Measurements from ENCODE around the gene NCAM1. TPM values are rescaled to one million over a fixed set of nuclear protein-coding genes. Genes with fewer than 3 reads are reported as not detected.

Gene NCAM1
- total and polyA plus RNA-seq, 2 donors from 2014 or later: 1.7 to 3.0 TPM

GRCh38 chr11:113162592-113162962 is 201.4 kb downstream of the NCAM1 start:
- H3K27me3 ChIP-seq (ENCODE audit: control insufficient read depth, insufficient read depth, low read length): no peaks in the 10 kb centered on the region
- H3K4me3 ChIP-seq (ENCODE audit: low read length in 3 of 3): no peak overlapping the region
- H3K27ac ChIP-seq (ENCODE audit: low read depth in 2 of 2, low read length in 2 of 2): no peak overlapping the region
- FAIRE-seq (no peak), DNase-seq (peak in 2 of 5 donors; percentile 15 to 45)
- intact Hi-C loops (cut with DNase I): no loop called here
- H3K4me1 ChIP-seq (ENCODE audit: control insufficient read depth in 2 of 3, insufficient read depth in 2 of 3, low read depth in 1 of 3, low read length in 3 of 3): no peaks in the 10 kb centered on the region
- no peak overlapping the region for H3K9ac ChIP-seq (ENCODE audit: low read length in 3 of 3)
- no peak for TF ChIP-seq CTCF (IDR thresholded peaks at IDR 0.05; ENCODE audit: borderline replicate concordance, extremely low read depth, insufficient read depth)
- H3K9me3 ChIP-seq (ENCODE audit: control insufficient read depth in 2 of 3, insufficient read depth in 1 of 3, low read length in 3 of 3): no peaks in the 10 kb centered on the region
- no peaks in the 10 kb centered on the region for H3K36me3 ChIP-seq (ENCODE audit: control insufficient read depth in 2 of 3, insufficient read depth in 3 of 3, low read length in 3 of 3)

DNA sequence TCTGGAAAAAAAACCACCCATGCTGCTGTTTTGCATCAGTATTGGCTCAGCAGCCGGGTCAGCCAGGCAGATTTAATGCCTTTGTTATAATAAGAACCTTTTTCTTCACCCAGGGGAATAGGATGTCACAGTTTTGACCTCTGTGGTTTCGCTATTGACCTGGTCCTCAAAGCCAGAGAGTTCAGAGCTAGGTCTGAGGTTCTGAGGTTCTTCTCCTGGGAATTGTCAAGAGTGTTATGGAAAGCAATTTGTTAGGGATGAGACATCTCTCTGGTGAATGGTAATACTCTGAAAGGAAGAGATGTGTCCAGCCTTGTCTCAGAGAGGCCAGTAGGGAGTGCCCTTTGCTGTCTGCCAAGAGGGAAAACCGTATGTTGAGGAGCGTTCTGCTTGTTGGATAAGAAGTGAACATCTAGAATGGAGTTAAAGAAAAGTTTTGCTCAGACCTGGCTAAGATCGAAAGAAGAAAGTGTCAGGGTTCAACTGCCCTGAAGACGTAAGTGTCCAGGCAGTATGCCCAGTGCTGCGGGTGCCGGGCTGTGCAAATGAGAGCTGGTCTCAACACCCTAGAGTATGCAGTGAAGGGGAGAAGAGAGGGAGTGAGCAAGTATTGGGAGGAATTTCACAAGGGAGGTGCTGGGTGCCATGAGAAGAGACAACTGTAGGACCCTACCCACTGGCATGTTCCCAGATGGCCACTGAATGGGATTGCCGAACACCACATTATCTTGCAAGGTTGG is 202.2 kb downstream of the NCAM1 start:
- no peaks in the 10 kb centered on the region for H3K27me3 ChIP-seq (ENCODE audit: control insufficient read depth, insufficient read depth, low read length)
- TF ChIP-seq CTCF (IDR thresholded peaks at IDR 0.05; ENCODE audit: borderline replicate concordance, extremely low read depth, insufficient read depth): no peak
- intact Hi-C loops (cut with DNase I): no loop called here
- H3K9me3 ChIP-seq (ENCODE audit: control insufficient read depth in 2 of 3, insufficient read depth in 1 of 3, low read length in 3 of 3): no peaks in the 10 kb centered on the region
- H3K27ac ChIP-seq (ENCODE audit: low read depth in 2 of 2, low read length in 2 of 2): no peak overlapping the region
- no peaks in the 10 kb centered on the region for H3K36me3 ChIP-seq (ENCODE audit: control insufficient read depth in 2 of 3, insufficient read depth in 3 of 3, low read length in 3 of 3)
- H3K4me1 ChIP-seq (ENCODE audit: control insufficient read depth in 2 of 3, insufficient read depth in 2 of 3, low read depth in 1 of 3, low read length in 3 of 3): no peaks in the 10 kb centered on the region
- H3K4me3 ChIP-seq (ENCODE audit: low read length in 3 of 3): no peak overlapping the region
- H3K9ac ChIP-seq (ENCODE audit: low read length in 3 of 3): no peak overlapping the region
- FAIRE-seq (no peak), DNase-seq (peak in 3 of 5 donors; percentile 46 to 80 (median 59))

GRCh38 chr11:113166280-113166679 is 205.1 kb downstream of the NCAM1 start:
- FAIRE-seq (no peak), DNase-seq (no peak)
- intact Hi-C loops (cut with DNase I): no loop called here
- TF ChIP-seq CTCF (IDR thresholded peaks at IDR 0.05; ENCODE audit: borderline replicate concordance, extremely low read depth, insufficient read depth): no peak
- Histone ChIP-seq H3K36me3 (ENCODE audit: control insufficient read depth in 2 of 3, insufficient read depth in 3 of 3, low read length in 3 of 3) (no peaks in the 10 kb centered on the region), H3K9me3 (ENCODE audit: control insufficient read depth in 2 of 3, insufficient read depth in 1 of 3, low read length in 3 of 3) (no peaks in the 10 kb centered on the region), H3K27ac (ENCODE audit: low read depth in 2 of 2, low read length in 2 of 2) (no peak overlapping the region), H3K27me3 (ENCODE audit: control insufficient read depth, insufficient read depth, low read length) (no peaks in the 10 kb centered on the region), H3K4me1 (ENCODE audit: control insufficient read depth in 2 of 3, insufficient read depth in 2 of 3, low read depth in 1 of 3, low read length in 3 of 3) (no peaks in the 10 kb centered on the region), H3K9ac (ENCODE audit: low read length in 3 of 3) (no peak overlapping the region), H3K4me3 (ENCODE audit: low read length in 3 of 3) (no peak overlapping the region)

- H3K9ac ChIP-seq (ENCODE audit: low read length in 3 of 3): no peak overlapping the region
- H3K4me3 ChIP-seq (ENCODE audit: low read length in 3 of 3): no peak overlapping the region
- no peaks in the 10 kb centered on the region for H3K4me1 ChIP-seq (ENCODE audit: control insufficient read depth in 2 of 3, insufficient read depth in 2 of 3, low read depth in 1 of 3, low read length in 3 of 3)
- TF ChIP-seq CTCF (IDR thresholded peaks at IDR 0.05; ENCODE audit: borderline replicate concordance, extremely low read depth, insufficient read depth): no peak
- no peaks in the 10 kb centered on the region for H3K9me3 ChIP-seq (ENCODE audit: control insufficient read depth in 2 of 3, insufficient read depth in 1 of 3, low read length in 3 of 3)
- DNase-seq (no peak), FAIRE-seq (no peak)
- intact Hi-C loops (cut with DNase I): no loop called here
- H3K27ac ChIP-seq (ENCODE audit: low read depth in 2 of 2, low read length in 2 of 2): no peak overlapping the region
- no peaks in the 10 kb centered on the region for H3K36me3 ChIP-seq (ENCODE audit: control insufficient read depth in 2 of 3, insufficient read depth in 3 of 3, low read length in 3 of 3)
- H3K27me3 ChIP-seq (ENCODE audit: control insufficient read depth, insufficient read depth, low read length): no peaks in the 10 kb centered on the region
These were observed 206.4 kb downstream of the NCAM1 start for GRCh38 chr11:113167599-113167998.
